A673 (cell line): ENCODE measurements around the gene C10orf143. TPM values are rescaled to one million over a fixed set of nuclear protein-coding genes. Genes with fewer than 3 reads are reported as not detected.
"Not testable (repeated sequence)": the region's sequence is repeated elsewhere in the genome, so short reads cannot be mapped to it uniquely, and the experiment has no call there.

Source experiments
- BruUV-seq: library from RNA; stranded (reverse); fragments of 400-500 nt; replicated peaks from 2 replicates; lab custom pipeline; 2021; lab: Mats Ljungman, UMichigan
- CTCF ChIA-PET: fragments of 300-600 bp; sonication (Branson Sonifier 250); formaldehyde crosslinking; loops from one replicate; lab custom pipeline; 2022; ENCODE audit warnings: antibody characterized with exemption; lab: Charles Lee
- POLR2A ChIA-PET: fragments of 300-600 bp; sonication (Branson Sonifier 250); formaldehyde crosslinking; loops from one replicate; lab custom pipeline; 2022; ENCODE audit warnings: antibody characterized with exemption; ENCODE audit not compliant: low non-redundant PET; lab: Charles Lee
- DNase-seq: peaks from one replicate; pipeline ENCODE4 v3.0.0-alpha.2; 2015; ENCODE audit warnings: low spot score
- H3K27ac ChIP-seq: fragments of 200-600 bp; sonication (generic); 2 replicates; pipeline ENCODE4 v1.5.1; 2016; ENCODE audit warnings: mixed run types, low read depth, mild to moderate bottlenecking, mixed read lengths, antibody characterized with exemption, low read length; ENCODE audit not compliant: poor library complexity, severe bottlenecking
- H3K27me3 ChIP-seq: fragments of 200-600 bp; sonication (generic); replicated peaks from 2 replicates; pipeline ENCODE4 v1.6.1; 2017; ENCODE audit warnings: mixed run types, low read depth, mild to moderate bottlenecking, mixed read lengths, antibody characterized with exemption, low read length; ENCODE audit not compliant: insufficient read depth, poor library complexity
- H3K36me3 ChIP-seq: fragments of 200-600 bp; sonication (generic); 2 replicates; pipeline ENCODE4 v1.6.1; 2016; ENCODE audit warnings: mixed run types, mild to moderate bottlenecking, mixed read lengths, antibody characterized with exemption, low read length; ENCODE audit not compliant: insufficient read depth, poor library complexity, severe bottlenecking
- H3K4me1 ChIP-seq: fragments of 200-600 bp; sonication (generic); 2 replicates; pipeline ENCODE4 v1.6.1; 2017; ENCODE audit warnings: mixed run types, mild to moderate bottlenecking, mixed read lengths, antibody characterized with exemption, low read length; ENCODE audit not compliant: insufficient read depth, poor library complexity, severe bottlenecking
- H3K4me3 ChIP-seq: fragments of 200-600 bp; sonication (generic); 2 replicates; pipeline ENCODE4 v1.5.1; 2016; ENCODE audit warnings: low read depth, mixed run types, mild to moderate bottlenecking, mixed read lengths, low read length; ENCODE audit not compliant: poor library complexity, severe bottlenecking
- H3K9me3 ChIP-seq: fragments of 200-600 bp; sonication (generic); 2 replicates; pipeline ENCODE4 v1.6.1; 2016; ENCODE audit warnings: mixed run types, low read depth, mild to moderate bottlenecking, mixed read lengths, antibody characterized with exemption, low read length; ENCODE audit not compliant: poor library complexity, severe bottlenecking
- EZH2 ChIP-seq: fragments of 200-600 bp; sonication (generic); IDR thresholded peaks from 2 replicates; pipeline ENCODE4 v1.6.1; 2017; ENCODE audit warnings: borderline replicate concordance, low read depth, mild to moderate bottlenecking, mixed read lengths, antibody characterized with exemption, low read length; ENCODE audit not compliant: poor library complexity, severe bottlenecking
- intact Hi-C: fragments of 100-400 bp; cut with micrococcal nuclease; formaldehyde crosslinking; loops from one replicate; pipeline ENCODE4 v1.10.0; 2022; ENCODE audit not compliant: unreplicated experiment
- total RNA-seq: library from RNA; stranded (reverse); gene quantifications from 2 replicates; pipeline ENCODE4 v1.2.3, GENCODE V29; 2021
- TF ChIP-seq, protein P1 (sequence below): fragments of 300-800, 200-600 bp; sonication (generic); conservative IDR thresholded peaks from 2 replicates; pipeline ENCODE4 v1.5.1; 2017; ENCODE audit warnings: low read depth, mild to moderate bottlenecking, antibody characterized with exemption, low read length, moderate library complexity, mixed read lengths

C10orf143 gene
- total RNA-seq, 1 experiment from 2014 or later: 1.8 TPM

GRCh38 chr10:130024779-130025325 is 85.8 kb downstream of the C10orf143 start:
- ChIA-PET CTCF (no interaction called here), POLR2A (no interaction called here)
- intact Hi-C loops: no loop called here
- Histone ChIP-seq H3K4me3 (no peak overlapping the region), H3K27ac (no peak overlapping the region), H3K36me3 (no peaks in the 10 kb centered on the region), H3K4me1 (no peaks in the 10 kb centered on the region), H3K27me3 (peaks cover 6% of the 10 kb centered on the region), H3K9me3 (no peaks in the 10 kb centered on the region)
- TF ChIP-seq, protein P1, sequence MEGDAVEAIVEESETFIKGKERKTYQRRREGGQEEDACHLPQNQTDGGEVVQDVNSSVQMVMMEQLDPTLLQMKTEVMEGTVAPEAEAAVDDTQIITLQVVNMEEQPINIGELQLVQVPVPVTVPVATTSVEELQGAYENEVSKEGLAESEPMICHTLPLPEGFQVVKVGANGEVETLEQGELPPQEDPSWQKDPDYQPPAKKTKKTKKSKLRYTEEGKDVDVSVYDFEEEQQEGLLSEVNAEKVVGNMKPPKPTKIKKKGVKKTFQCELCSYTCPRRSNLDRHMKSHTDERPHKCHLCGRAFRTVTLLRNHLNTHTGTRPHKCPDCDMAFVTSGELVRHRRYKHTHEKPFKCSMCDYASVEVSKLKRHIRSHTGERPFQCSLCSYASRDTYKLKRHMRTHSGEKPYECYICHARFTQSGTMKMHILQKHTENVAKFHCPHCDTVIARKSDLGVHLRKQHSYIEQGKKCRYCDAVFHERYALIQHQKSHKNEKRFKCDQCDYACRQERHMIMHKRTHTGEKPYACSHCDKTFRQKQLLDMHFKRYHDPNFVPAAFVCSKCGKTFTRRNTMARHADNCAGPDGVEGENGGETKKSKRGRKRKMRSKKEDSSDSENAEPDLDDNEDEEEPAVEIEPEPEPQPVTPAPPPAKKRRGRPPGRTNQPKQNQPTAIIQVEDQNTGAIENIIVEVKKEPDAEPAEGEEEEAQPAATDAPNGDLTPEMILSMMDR: no peak
- no peak for TF ChIP-seq EZH2
- BruUV-seq: no TSS peak
- DNase-seq: no peak

- H3K4me3 ChIP-seq, POLR2A ChIA-PET: not testable (repeated sequence)
Measured at GRCh38 chr10:130024326-130024725, 86.3 kb downstream of the C10orf143 start.

GRCh38 chr10:130023454-130024230 is 87.0 kb downstream of the C10orf143 start:
- ChIA-PET CTCF (no interaction called here), POLR2A (no interaction called here)
- Histone ChIP-seq H3K4me3 (no peak overlapping the region), H3K9me3 (no peaks in the 10 kb centered on the region), H3K27me3 (no peaks in the 10 kb centered on the region), H3K36me3 (no peaks in the 10 kb centered on the region), H3K4me1 (no peaks in the 10 kb centered on the region), H3K27ac (no peak overlapping the region)
- intact Hi-C loops: no loop called here
- DNase-seq: no peak
- no TSS peak for BruUV-seq
- TF ChIP-seq, protein P1: no peak
- no peak for TF ChIP-seq EZH2

More at GRCh38 chr10:130024326-130024725, 86.3 kb downstream of the C10orf143 start:
- H3K27ac ChIP-seq, DNase-seq, H3K36me3 ChIP-seq, intact Hi-C loops, H3K27me3 ChIP-seq, CTCF ChIA-PET, H3K4me1 ChIP-seq, H3K9me3 ChIP-seq, BruUV-seq: not testable (repeated sequence)
